Bronchial epithelial cell (primary cell): ENCODE data around the gene GTF2I. TPM values are rescaled to one million over a fixed set of nuclear protein-coding genes. Genes with fewer than 3 reads are reported as not detected.
"Not testable (repeated sequence)": the region's sequence is repeated elsewhere in the genome, so short reads cannot be mapped to it uniquely, and the experiment has no call there.

Experiments
- DNase-seq: peaks from one replicate; pipeline ENCODE4 v3.0.0-alpha.2; 2010; ENCODE audit warnings: low read depth
- FAIRE-seq: peaks from 2 replicates; lab custom pipeline; 2011; peaks lifted over from hg19 to GRCh38; lab: Jason Lieb, UNC
- H3K27me3 ChIP-seq: 2 replicates; pipeline ENCODE4 v1.5.1; 2011; ENCODE audit warnings: low read length; ENCODE audit not compliant: control insufficient read depth, insufficient read depth
- H3K36me3 ChIP-seq: 2 replicates; pipeline ENCODE4 v1.5.1; 2011; ENCODE audit warnings: low read length; ENCODE audit not compliant: control insufficient read depth, insufficient read depth
- H3K4me3 ChIP-seq: 2 replicates; pipeline ENCODE4 v1.5.1; 2011; ENCODE audit warnings: mild to moderate bottlenecking, low read depth, low read length, control low read depth
- total RNA-seq: library from RNA; depleted of rRNA; stranded (reverse); fragments of >200 nt; gene quantifications from 2 replicates; pipeline ENCODE4 v1.2.1, GENCODE V29; 2014

The GTF2I gene
- total RNA-seq, 1 donor from 2014 or later = 46.1 TPM

DNA sequence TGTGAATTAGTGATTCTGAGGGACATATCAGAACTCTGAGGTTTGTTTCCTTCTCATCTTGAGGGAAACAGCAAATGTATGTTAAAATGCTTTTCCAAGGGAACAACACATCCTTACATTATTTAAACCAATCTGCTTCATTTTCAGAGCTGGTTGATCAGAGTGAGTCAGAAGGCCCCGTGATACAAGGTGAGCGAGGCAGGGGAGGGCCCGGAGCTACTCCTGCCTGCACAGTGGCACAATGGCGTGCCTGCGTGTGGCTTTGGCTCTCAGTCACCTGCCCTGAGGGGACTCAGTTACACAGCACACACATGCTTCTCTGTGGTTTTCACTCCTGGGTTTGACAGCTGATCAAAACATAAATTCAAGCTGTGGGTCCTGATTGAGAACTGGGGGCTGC, 99.2 kb downstream of the GTF2I start:
- H3K27me3 ChIP-seq, H3K36me3 ChIP-seq, H3K4me3 ChIP-seq, DNase-seq, FAIRE-seq: not testable (repeated sequence)

- not testable (repeated sequence) for DNase-seq, FAIRE-seq, H3K27me3 ChIP-seq, H3K4me3 ChIP-seq, H3K36me3 ChIP-seq
Observed at GRCh38 chr7:74758268-74758667, 100.8 kb downstream of the GTF2I start.

- H3K27me3 ChIP-seq, H3K36me3 ChIP-seq, FAIRE-seq, H3K4me3 ChIP-seq, DNase-seq: not testable (repeated sequence)
Observed at GRCh38 chr7:74758982-74759381, 101.5 kb downstream of the GTF2I start.

DNA sequence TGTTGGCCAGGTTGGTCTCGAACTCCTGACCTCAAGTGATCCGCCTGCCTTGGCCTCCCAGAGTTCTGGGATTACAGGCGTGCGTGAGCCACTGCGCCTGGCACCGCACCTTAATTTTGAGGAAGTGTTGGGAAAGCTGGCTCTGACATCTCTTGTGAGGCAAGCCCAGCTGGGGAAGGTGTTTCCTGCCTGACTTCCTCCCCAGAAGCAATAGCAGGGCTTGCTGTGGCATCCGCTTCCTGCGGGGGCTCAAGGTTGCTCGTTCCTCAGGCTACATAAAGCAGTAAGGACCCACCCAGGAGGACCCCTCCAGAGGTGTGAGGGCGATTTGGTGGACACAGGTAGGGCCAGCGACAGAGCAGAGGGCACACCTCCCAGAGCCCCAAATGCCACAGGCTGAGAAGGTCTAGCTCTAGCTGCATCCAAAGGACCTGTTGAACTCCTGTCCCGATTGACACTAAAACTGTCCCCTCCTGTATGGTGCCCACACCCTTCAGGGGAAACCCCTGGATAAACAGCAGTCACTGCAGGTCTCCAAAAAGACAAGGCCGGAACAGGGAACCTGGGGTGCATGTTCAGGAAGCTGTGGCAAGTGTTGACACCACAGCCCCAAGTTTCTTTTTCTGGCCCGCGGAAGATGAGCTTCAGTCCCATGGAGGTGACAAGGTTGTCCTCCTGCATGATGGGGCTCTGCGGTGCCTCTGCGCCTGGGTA, 107.8 kb downstream of the GTF2I start:
- H3K27me3 ChIP-seq, H3K36me3 ChIP-seq, H3K4me3 ChIP-seq, FAIRE-seq, DNase-seq: not testable (repeated sequence)

- H3K27me3 ChIP-seq, DNase-seq, H3K36me3 ChIP-seq, FAIRE-seq, H3K4me3 ChIP-seq: not testable (repeated sequence)
Observed at GRCh38 chr7:74766509-74766908, 109.0 kb downstream of the GTF2I start.

GRCh38 chr7:74766991-74767390, 109.5 kb downstream of the GTF2I start:
- not testable (repeated sequence) for H3K27me3 ChIP-seq, DNase-seq, FAIRE-seq, H3K4me3 ChIP-seq, H3K36me3 ChIP-seq

- not testable (repeated sequence) for FAIRE-seq, H3K27me3 ChIP-seq, DNase-seq, H3K36me3 ChIP-seq, H3K4me3 ChIP-seq
Observed at GRCh38 chr7:74770062-74770461, 112.5 kb downstream of the GTF2I start.

DNA sequence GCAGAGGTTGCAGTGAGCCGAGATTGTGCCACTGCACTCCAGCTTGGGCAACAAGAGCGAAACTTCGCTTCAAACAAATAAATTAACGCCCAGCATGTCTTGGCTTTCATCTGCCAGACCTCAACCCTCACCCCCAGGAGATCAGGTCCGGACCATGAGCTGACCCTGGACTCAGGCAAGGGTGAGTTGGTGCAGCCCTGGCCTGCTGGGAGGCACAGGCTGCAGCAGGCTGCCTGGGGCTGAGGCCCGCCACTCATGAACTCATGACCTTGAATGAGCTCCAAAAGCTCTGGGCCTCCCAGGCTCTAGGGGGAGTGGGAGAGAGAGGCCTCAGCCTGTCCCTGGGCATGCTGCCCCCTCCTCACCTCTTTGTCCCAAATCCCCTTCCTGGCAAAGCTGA, 114.6 kb downstream of the GTF2I start:
- not testable (repeated sequence) for H3K4me3 ChIP-seq, H3K27me3 ChIP-seq, H3K36me3 ChIP-seq, FAIRE-seq, DNase-seq

DNA sequence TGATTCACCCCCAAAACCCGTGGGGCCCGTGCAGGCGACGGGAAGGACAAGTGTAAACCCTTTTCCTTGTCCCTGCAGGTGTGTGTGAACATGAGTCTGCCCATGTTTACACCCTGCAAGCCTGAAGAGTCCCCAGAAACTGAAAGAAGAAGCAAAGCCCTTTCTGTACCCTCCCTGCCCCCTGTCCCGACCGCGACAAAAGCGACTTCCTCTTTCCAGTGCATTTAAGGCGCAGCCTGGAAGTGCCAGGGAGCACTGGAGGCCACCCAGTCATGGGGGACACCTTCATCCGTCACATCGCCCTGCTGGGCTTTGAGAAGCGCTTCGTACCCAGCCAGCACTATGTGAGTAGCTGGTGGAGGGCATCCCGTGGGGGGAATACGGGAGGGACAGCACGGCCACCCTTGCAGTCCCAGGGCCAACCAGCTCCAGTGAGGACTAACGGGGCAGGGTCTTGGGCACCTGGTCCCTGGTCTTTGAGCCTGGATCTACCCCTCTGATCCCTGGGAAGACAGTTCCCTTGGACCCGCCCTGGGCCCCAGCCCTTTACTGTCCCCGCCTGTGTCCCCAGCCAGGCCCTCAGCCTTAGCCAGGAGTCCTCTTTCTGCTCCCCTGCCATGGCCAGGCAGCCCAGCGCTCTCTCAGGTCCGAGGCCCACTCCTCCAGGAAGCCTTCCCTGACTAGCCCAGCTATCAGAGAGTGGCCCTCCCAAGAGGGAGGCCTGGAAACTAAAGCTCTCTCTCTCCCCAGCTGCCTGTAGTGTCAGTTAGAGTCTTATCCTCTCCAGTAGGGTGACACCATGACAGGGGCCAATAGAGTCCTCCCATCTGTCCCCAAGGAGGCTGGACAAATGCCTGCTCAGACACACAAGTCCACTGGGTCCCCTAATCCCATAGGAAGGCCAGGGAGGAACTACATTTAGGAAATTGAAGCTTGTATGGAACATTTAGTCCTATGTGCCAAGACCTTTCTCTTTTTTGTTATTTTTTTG, 116.5 kb downstream of the GTF2I start, which contains the start of gene NCF1:
TSS of gene NCF1 (plus strand) at position 252 of the 991 bp plus-strand sequence. CDS start at position 273, 21 bp downstream.
- H3K36me3 ChIP-seq, H3K4me3 ChIP-seq, H3K27me3 ChIP-seq, DNase-seq, FAIRE-seq: not testable (repeated sequence)

DNA sequence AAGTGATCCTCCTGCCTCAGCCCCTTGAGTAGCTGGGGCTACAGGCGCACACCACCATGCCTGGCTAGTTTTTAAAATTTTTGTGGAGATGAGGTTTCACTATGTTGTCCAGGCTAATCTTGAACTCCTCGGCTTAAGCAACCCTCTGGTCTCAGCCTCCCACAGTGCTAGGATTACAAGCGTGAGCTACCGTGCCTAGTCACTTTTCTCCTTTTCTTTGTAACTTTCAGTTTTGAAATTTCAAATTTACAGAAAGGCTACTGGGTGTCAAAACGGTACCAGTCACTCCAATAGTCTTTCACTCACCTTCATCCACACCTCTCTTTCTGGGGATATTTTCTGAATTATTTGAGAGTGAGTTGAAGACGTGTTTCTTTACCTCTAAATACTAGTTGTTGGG, 117.6 kb downstream of the GTF2I start:
- not testable (repeated sequence) for H3K27me3 ChIP-seq, DNase-seq, H3K36me3 ChIP-seq, H3K4me3 ChIP-seq, FAIRE-seq

DNA sequence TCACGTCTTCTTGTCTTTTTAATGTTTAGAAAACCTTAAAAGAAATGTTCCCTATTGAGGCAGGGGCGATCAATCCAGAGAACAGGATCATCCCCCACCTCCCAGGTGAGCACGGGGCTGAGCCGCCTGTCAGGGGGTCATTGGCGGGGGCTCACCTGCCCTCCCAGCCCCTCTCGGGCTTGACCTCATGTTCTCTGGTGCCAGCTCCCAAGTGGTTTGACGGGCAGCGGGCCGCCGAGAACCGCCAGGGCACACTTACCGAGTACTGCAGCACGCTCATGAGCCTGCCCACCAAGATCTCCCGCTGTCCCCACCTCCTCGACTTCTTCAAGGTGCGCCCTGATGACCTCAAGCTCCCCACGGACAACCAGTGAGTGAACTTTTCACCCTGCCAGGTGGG, 121.5 kb downstream of the GTF2I start:
- H3K4me3 ChIP-seq, DNase-seq, H3K27me3 ChIP-seq, H3K36me3 ChIP-seq, FAIRE-seq: not testable (repeated sequence)

- not testable (repeated sequence) for H3K27me3 ChIP-seq, H3K36me3 ChIP-seq, FAIRE-seq, H3K4me3 ChIP-seq, DNase-seq
Observed at GRCh38 chr7:74781746-74782145, 124.2 kb downstream of the GTF2I start.

DNA sequence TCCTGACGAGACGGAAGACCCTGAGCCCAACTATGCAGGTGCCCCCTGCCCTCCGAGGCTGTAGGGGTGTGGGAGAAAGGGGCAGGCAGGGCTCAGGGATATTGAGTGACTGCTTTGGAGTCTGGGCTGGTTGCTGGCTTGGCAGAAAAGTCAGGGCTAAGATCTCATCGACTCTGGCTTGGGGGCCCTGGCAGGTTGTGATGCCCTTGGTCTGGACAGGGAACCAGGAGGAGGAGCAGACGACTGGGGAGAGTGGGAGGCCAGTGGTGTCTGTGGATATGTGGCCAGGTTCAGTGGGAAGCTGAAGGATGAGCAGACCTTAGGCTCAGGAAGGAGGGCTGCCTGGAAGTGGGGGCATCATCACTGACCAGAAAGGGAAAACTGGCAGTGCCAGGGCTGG, 126.1 kb downstream of the GTF2I start:
- not testable (repeated sequence) for H3K27me3 ChIP-seq, DNase-seq, H3K4me3 ChIP-seq, H3K36me3 ChIP-seq, FAIRE-seq
